ENCODE data around the gene PXMP2.
"Not testable (repeated sequence)": the region's sequence is repeated elsewhere in the genome, so short reads cannot be mapped to it uniquely, and the experiment has no call there.

The PXMP2 gene

GRCh38 chr12:132747395-132747794 lies 60.0 kb downstream of the PXMP2 start:
- no peak for DNase-seq

DNA sequence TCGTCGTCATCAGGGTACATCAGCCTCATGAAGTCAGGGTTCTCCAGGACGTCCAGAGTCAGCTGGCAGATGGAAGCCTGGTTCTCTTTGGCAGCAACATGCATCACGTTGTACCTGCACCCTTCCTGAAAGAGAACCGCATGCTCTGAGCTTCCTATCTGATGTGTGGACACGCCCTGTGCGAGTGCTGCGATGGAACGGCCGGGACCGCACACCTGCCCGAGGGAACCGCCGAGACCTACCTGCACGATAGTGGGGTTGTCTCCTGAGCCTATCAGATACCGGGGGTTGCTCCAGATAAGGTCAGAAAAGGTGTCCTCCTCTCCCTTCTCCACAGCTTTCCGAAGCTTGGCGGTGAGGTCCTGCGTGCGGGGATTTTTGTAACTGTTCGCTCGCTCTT lies 60.5 kb downstream of the PXMP2 start:
- DNase-seq, result no peak

- no peak for DNase-seq
Measured at GRCh38 chr12:132748319-132748718, 60.9 kb downstream of the PXMP2 start.

- not testable (repeated sequence) for DNase-seq
Measured at GRCh38 chr12:132753670-132754069, 66.3 kb downstream of the PXMP2 start.

- DNase-seq, result no peak
Measured at GRCh38 chr12:132754160-132754932, 67.0 kb downstream of the PXMP2 start.

Data from anterior cingulate cortex (tissue), 58 donors.